PC-9 (cell line): ENCODE results near the gene PRDM16.

ENCODE experiments used
- CTCF ChIP-seq: fragments of 200-600 bp; sonication (generic); conservative IDR thresholded peaks from 2 replicates; pipeline ENCODE4 v1.6.1; 2017; ENCODE audit warnings: mixed run types, antibody characterized with exemption, mild to moderate bottlenecking, moderate library complexity
- EZH2 ChIP-seq: fragments of 200-600 bp; sonication (generic); IDR thresholded peaks from 2 replicates; pipeline ENCODE4 v1.8.0; 2017; ENCODE audit warnings: antibody characterized with exemption, low read depth

GRCh38 chr1:3274972-3275371, 206.0 kb downstream of the PRDM16 start:
- TF ChIP-seq CTCF: no peak
- TF ChIP-seq EZH2: no peak
